NCI-H2227 (cell line): ENCODE measurements around the gene PARD3B.

ENCODE experiments used
- DNase-seq: peaks from one replicate; lab custom pipeline; 2025; ENCODE audit not compliant: unreplicated experiment; lab: John Stamatoyannopoulos, UW

Gene PARD3B

GRCh38 chr2:205574001-205574400 is 1028.7 kb downstream of the PARD3B start:
- no peak for DNase-seq

- DNase-seq, result no peak
Observed at GRCh38 chr2:205579335-205579734, 1034.1 kb downstream of the PARD3B start.

GRCh38 chr2:205580212-205580987 is 1035.1 kb downstream of the PARD3B start:
- no peak for DNase-seq

GRCh38 chr2:205582366-205582765 is 1037.1 kb downstream of the PARD3B start:
- DNase-seq, result no peak

- no peak for DNase-seq
Observed at GRCh38 chr2:205585449-205586383, 1040.4 kb downstream of the PARD3B start.

GRCh38 chr2:205586626-205587025 is 1041.4 kb downstream of the PARD3B start:
- no peak for DNase-seq

- DNase-seq, result no peak
Observed at GRCh38 chr2:205589479-205589878, 1044.2 kb downstream of the PARD3B start.

GRCh38 chr2:205590759-205591158 is 1045.5 kb downstream of the PARD3B start:
- no peak for DNase-seq

GRCh38 chr2:205593891-205594290 is 1048.6 kb downstream of the PARD3B start:
- no peak for DNase-seq

- DNase-seq, result no peak
Observed at GRCh38 chr2:205596581-205596980, 1051.3 kb downstream of the PARD3B start.

- no peak for DNase-seq
Observed at GRCh38 chr2:205605638-205606304, 1060.5 kb downstream of the PARD3B start.

GRCh38 chr2:205607146-205607545 is 1061.9 kb downstream of the PARD3B start:
- no peak for DNase-seq

- DNase-seq, result no peak
Observed at GRCh38 chr2:205609113-205609512, 1063.8 kb downstream of the PARD3B start.

GRCh38 chr2:205610437-205610836 is 1065.2 kb downstream of the PARD3B start:
- DNase-seq, result no peak

GRCh38 chr2:205612636-205613035 is 1067.4 kb downstream of the PARD3B start:
- DNase-seq, result no peak

- no peak for DNase-seq
Observed at GRCh38 chr2:205613970-205614559, 1068.8 kb downstream of the PARD3B start.

- no peak for DNase-seq
Observed at GRCh38 chr2:205614965-205615364, 1069.7 kb downstream of the PARD3B start.

- no peak for DNase-seq
Observed at GRCh38 chr2:205617905-205618304, 1072.6 kb downstream of the PARD3B start.

- no peak for DNase-seq
Observed at GRCh38 chr2:205619600-205619999, 1074.3 kb downstream of the PARD3B start.

GRCh38 chr2:205627085-205627484 is 1081.8 kb downstream of the PARD3B start:
- no peak for DNase-seq

GRCh38 chr2:205628422-205628821 is 1083.1 kb downstream of the PARD3B start:
- DNase-seq, result no peak
